Limb (tissue), 2 donors: ENCODE results near the gene RNGTT.
A peak's percentile ranks its signal among the peaks of the same experiment; 100 is the strongest.
"Not testable (repeated sequence)": the region's sequence is repeated elsewhere in the genome, so short reads cannot be mapped to it uniquely, and the experiment has no call there.

ENCODE experiments used
- DNase-seq, 2 donors: peaks; one replicate each; pipeline ENCODE4 v3.0.0-alpha.2; 2016; ENCODE audit errors: extremely low spot score in 2 of 2

The RNGTT gene

DNA sequence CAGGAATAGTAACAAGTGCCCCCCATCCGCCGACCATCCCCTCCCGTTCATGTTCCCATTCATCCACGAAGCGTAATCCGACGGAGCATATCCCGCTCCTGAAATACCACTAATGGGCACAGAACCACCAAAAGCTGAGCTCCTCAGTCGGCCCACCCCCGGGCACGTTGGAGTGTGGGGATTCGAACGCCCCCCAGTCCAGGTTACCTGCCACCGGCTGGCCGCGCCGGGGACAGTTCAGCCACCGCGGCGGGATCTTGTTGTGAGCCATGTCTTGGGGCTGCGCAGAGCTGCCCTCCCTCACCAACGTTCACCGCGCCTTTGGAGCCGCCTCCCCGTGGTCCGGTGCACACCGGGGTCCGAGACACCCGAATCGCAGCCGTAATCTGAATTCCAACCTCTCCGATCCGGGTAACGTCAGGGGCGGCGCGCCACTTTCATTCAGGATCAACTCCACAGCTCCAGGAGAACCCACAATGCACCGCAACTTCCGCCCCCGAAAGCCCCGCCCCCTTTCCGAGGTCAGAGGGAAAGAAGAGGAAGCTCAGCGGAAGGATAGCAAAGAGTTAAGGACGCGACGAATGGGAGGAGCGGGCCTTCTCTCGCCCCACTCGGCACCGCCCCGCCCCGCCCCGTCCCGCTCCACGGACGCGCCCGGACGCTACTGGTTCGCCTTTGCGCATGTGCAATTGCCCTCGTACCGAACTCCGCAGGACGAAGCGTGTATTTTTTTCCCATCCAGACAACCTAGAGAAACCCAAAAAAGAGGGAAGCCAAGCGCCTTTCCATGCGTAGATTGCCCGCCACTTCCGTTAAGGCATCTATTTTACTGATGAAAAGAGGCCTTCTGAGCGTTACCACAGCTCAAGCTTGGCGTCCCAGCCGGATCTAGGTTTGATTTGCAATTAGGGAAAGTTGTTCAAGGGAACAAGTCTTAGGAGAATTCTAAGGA, at the start of gene RNGTT:
TSS of gene RNGTT (minus strand) at position 480 of the 952 bp plus-strand sequence. CDS start at position 271, 209 bp downstream.
- DNase-seq, result peak; percentile 96 to 99

GRCh38 chr6:89011436-89011835, 48.0 kb upstream of the RNGTT start:
- DNase-seq, result no peak

GRCh38 chr6:89010825-89011224, 47.4 kb upstream of the RNGTT start:
- DNase-seq, result no peak

- no peak for DNase-seq
These were observed 46.2 kb upstream of the RNGTT start for GRCh38 chr6:89009624-89010059.

- no peak for DNase-seq
These were observed 45.5 kb upstream of the RNGTT start for GRCh38 chr6:89008815-89009374.

- DNase-seq, result no peak
These were observed 44.8 kb upstream of the RNGTT start for GRCh38 chr6:89008001-89008814.

- DNase-seq, result no peak
These were observed 44.0 kb upstream of the RNGTT start for GRCh38 chr6:89007209-89008000.

GRCh38 chr6:89002523-89002922, 39.1 kb upstream of the RNGTT start:
- DNase-seq, result no peak

GRCh38 chr6:88997327-88997726, 33.9 kb upstream of the RNGTT start:
- no peak for DNase-seq

GRCh38 chr6:88992741-88993552, 29.5 kb upstream of the RNGTT start:
- DNase-seq, result no peak

GRCh38 chr6:88989215-88989614, 25.8 kb upstream of the RNGTT start:
- peak in 1 of 2 donors; percentile 30 for DNase-seq

GRCh38 chr6:88987922-88988321, 24.5 kb upstream of the RNGTT start:
- DNase-seq, result no peak

DNA sequence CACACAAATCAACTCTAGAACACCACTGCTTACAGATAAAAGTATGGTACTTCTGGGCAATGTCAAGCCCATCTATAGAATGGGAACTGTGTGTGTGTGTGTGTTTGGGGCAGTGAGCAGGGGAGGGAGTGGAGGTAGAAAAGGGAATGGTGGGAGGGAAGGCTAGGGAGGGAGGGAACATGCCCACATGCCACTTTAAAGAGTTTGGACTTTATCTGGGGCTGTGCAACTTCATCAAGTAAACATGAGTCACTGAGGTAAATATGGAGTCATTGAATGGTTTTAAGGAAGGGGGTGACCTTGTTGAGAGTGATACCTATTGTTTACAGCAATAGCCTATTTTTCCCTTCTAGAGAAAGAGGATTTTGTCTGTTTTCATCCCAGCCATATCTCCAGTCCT, 22.5 kb upstream of the RNGTT start:
- DNase-seq, result no peak

DNA sequence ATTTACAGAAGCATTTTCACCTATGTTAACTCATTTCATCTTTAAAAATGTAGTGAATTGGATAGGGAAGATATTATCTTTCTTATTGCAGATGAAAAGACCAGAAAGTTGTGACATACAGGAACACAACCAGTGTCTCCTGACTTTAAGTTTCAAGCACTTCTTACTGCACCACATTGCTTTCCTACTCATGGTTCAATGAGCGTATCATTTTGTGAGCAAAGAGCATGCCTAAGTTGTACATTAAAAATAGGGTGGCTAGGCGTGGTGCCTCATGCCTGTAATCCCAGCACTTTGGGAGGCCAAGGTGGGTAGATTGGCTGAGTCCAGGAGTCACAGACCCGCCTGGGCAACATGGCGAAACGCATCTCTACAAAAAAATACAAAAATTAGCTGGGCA, 21.2 kb upstream of the RNGTT start:
- no peak for DNase-seq

GRCh38 chr6:88984152-88984551, 20.7 kb upstream of the RNGTT start:
- no peak for DNase-seq

DNA sequence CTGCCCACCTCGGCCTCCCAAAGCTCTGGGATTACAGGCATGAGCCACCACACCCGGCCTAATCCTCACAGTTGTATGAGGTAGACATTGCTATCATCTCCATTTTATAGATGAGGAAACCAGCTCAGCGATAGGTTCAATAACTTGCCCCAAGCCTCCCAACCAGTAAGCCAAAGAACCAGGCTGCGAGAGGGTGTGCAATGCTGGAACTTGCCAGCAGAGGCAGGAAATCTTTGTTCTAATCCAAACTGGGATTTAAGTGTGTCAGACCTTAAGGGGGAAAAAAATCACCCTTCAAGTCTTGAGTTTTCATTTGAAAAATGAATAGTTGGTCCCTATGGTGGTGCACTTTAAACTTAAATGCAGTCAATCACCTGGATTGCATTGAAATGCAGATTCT, 20.1 kb upstream of the RNGTT start:
- DNase-seq, result no peak

DNA sequence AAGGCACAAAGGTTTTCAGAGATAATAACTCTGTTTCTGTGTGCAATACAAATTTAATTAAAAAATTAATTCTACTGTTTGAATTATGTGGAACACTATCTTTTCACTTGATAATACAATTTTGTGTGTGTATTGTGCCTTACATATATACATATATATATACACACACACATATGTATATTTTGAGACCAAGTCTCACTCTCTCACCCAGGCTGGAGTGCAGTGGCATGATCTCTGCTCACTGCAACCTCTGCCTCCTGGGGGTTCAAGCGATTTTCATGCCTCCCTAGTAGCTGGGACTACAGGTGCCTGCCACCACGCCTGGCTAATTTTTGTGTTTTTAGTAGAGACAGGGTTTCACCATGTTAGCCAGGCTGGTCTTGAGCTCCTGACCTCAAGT, 19.7 kb upstream of the RNGTT start:
- DNase-seq, result not testable (repeated sequence)

- DNase-seq, result peak in 1 of 2 donors; percentile 81
These were observed 19.3 kb upstream of the RNGTT start for GRCh38 chr6:88982720-88983119.

GRCh38 chr6:88975369-88975768, 12.0 kb upstream of the RNGTT start:
- no peak for DNase-seq
